Mucosa of descending colon (tissue), 3 donors: Measurements from ENCODE around the gene RBM19. TPM values are rescaled to one million over a fixed set of nuclear protein-coding genes. Genes with fewer than 3 reads are reported as not detected.

Experiments used
- ATAC-seq: fragments of 200-7000 bp; cut with Tn5 transposase; one replicate; pipeline ENCODE4 v1.9.1; 2020; ENCODE audit warnings: mild to moderate bottlenecking, moderate library complexity
- DNase-seq, 3 donors: peaks; one replicate each; pipeline ENCODE4 v3.0.0-alpha.2; 2020
- H3K36me3 ChIP-seq: fragments of 200-600 bp; one replicate; pipeline ENCODE4 v1.8.0; 2021; ENCODE audit warnings: low read depth, mild to moderate bottlenecking
- H3K4me1 ChIP-seq: fragments of 200-600 bp; one replicate; pipeline ENCODE4 v1.8.0; 2021; ENCODE audit warnings: low read depth, mild to moderate bottlenecking
- H3K4me3 ChIP-seq: fragments of 200-600 bp; one replicate; pipeline ENCODE4 v1.8.0; 2021; ENCODE audit warnings: mild to moderate bottlenecking
- H3K9me3 ChIP-seq: fragments of 200-600 bp; one replicate; pipeline ENCODE4 v1.8.0; 2021; ENCODE audit warnings: mild to moderate bottlenecking
- intact Hi-C, 2 donors: fragments of 100-400 bp; cut with DNase I in 1 of 2; cut with micrococcal nuclease in 1 of 2; formaldehyde crosslinking; loops; one replicate each; pipeline versions ENCODE4 v1.11.0 to v1.11.1; 2022; cut with DNase I, micrococcal nuclease
- total RNA-seq, 3 donors: library from RNA; stranded (reverse); fragmentation: NEBNext Ultra II Directional in 2 of 3; extraction: Animal tissue kit (Norgen Biotek cat#: 25700) in 2 of 3; gene quantifications; one replicate each; pipeline versions ENCODE4 v1.2.1 to v1.2.4, GENCODE V29; 2021 to 2023
- TF ChIP-seq, protein P1 (sequence below): fragments of 200-600 bp; IDR thresholded peaks from one replicate; pipeline ENCODE4 v1.8.0; 2022; ENCODE audit warnings: antibody characterized with exemption, mild to moderate bottlenecking
- donor health status: DM: no; HTN: no; CAD: no; lungs with moderate emphysema.
- donor health status: DM: no; HTN: no; CAD: no.
- donor health status: DM: no; HTN: yes; CAD: no.

RBM19 gene
- total RNA-seq, 3 donors from 2014 or later, result 22.5 to 38.4 (median 32.9) TPM

DNA sequence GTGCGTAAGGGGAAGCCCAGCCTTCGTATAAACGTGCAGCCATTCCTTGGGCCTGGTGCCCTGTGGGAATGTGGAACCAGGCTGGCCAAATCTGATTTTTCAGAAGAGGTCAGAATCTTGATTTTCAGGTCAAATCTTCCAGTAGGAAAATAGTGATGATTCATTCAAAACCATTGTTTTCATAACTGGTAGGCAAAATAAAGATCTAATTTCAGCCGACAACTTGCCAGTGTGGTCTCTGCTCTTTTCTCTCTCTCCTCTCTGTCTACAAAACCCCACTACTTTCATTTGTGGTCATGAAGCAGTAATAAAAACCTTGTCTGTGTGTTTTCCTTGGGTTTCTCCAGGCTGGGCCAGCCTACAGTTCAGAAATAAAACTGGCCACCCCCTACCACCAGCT, 135.1 kb downstream of the RBM19 start:
- intact Hi-C loops, result no loop called here
- DNase-seq (no peak), ATAC-seq (no peak)
- no peaks in the 10 kb centered on the region for H3K36me3 ChIP-seq
- H3K9me3 ChIP-seq, result no peaks in the 10 kb centered on the region
- TF ChIP-seq, protein P1, sequence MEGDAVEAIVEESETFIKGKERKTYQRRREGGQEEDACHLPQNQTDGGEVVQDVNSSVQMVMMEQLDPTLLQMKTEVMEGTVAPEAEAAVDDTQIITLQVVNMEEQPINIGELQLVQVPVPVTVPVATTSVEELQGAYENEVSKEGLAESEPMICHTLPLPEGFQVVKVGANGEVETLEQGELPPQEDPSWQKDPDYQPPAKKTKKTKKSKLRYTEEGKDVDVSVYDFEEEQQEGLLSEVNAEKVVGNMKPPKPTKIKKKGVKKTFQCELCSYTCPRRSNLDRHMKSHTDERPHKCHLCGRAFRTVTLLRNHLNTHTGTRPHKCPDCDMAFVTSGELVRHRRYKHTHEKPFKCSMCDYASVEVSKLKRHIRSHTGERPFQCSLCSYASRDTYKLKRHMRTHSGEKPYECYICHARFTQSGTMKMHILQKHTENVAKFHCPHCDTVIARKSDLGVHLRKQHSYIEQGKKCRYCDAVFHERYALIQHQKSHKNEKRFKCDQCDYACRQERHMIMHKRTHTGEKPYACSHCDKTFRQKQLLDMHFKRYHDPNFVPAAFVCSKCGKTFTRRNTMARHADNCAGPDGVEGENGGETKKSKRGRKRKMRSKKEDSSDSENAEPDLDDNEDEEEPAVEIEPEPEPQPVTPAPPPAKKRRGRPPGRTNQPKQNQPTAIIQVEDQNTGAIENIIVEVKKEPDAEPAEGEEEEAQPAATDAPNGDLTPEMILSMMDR, result no peak
- H3K4me3 ChIP-seq, result no peak overlapping the region
- H3K4me1 ChIP-seq, result no peaks in the 10 kb centered on the region

DNA sequence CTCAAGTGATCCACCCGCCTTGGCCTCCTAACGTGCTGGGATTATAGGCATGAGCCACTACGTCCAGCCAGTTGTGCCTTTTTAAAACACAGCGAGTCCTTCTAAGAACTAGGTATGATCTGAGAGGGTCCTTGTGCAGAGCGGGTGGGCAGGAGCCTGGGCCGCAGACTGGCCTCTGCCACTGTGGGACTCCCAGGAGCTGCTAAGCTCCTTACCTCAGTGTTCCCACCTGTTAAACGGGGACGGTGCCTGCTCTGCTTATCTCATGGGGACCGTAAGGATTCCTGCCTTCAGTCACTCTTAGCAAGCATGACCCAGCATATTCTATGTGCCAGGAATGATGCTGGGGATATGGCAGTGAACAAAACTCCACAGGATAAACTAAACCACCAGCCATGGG, 136.9 kb downstream of the RBM19 start:
- Histone ChIP-seq H3K36me3 (no peaks in the 10 kb centered on the region), H3K4me3 (no peak overlapping the region), H3K9me3 (no peaks in the 10 kb centered on the region), H3K4me1 (no peaks in the 10 kb centered on the region)
- intact Hi-C loops, result no loop called here
- no peak for DNase-seq
- TF ChIP-seq, protein P1, result no peak
- ATAC-seq, result no peak

DNA sequence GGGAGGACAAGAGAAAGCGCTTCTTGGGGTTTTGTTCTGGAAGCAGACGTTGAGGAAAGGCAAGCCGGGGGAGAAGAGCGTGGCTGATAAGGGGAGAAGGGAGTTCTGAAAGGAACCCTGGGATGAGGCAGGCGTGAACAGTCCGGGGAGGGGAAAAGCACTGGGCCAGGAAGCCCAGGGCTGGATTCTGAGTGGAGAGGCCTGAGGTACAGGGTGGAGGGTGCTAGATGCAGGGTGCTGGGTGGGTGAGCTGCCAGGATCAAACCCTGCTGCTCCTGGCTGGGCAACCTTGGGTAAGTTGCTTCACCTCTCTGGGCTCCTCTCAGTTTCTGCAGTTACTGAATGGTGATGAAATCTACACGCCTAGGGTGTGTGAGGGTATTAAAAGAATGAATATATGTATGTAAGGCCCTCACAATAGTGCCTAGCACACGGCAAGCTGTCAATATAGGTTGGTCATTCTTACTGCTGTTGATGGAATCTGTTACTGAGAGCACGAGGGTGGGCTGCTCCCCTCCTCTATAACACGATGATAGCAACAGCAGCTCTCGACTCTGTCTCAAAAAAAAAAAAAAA, 138.5 kb downstream of the RBM19 start:
- Histone ChIP-seq H3K9me3 (no peaks in the 10 kb centered on the region), H3K4me1 (no peaks in the 10 kb centered on the region), H3K36me3 (no peaks in the 10 kb centered on the region), H3K4me3 (no peak overlapping the region)
- ATAC-seq (no peak), DNase-seq (no peak)
- intact Hi-C loops, result no loop called here
- TF ChIP-seq, protein P1, result no peak

DNA sequence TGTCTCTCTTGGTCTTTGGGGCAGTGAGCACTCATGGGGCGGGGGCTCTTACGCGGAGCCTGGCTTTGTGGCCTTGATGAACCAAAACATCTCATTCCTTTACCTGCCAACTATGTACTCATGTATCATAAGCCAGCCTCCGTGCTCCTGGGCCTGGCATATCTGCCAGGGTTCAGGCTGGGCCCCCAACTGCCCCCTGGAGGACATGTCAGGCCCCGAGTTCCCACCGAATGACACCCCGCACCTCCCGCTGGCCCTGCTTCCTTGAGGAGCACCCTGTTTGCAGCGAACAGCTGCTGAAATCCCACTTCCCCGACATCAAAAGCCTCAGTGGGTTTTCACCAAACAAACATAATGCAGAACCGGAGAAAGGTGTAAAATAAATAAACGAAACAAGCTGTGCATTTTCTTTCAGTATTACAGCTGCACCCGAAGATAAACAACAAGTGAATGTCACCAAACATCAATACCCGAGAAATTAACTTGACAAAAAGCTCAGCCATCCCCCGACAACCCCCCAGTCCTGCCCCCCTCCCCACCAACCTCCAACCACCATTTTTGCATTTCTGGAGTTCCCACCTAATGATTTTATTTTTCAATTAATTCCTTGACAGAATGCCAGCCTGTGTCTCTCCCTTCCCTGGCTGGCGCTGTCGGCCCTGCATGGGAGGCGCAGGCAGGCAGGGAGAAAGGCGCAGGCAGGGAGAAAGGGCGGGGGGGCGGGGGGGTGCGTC, 139.2 kb downstream of the RBM19 start:
- TF ChIP-seq, protein P1, result no peak
- no peak for DNase-seq
- no peaks in the 10 kb centered on the region for H3K36me3 ChIP-seq
- no peak for ATAC-seq
- intact Hi-C loops, result no loop called here
- no peaks in the 10 kb centered on the region for H3K4me1 ChIP-seq
- no peak overlapping the region for H3K4me3 ChIP-seq
- H3K9me3 ChIP-seq, result no peaks in the 10 kb centered on the region

DNA sequence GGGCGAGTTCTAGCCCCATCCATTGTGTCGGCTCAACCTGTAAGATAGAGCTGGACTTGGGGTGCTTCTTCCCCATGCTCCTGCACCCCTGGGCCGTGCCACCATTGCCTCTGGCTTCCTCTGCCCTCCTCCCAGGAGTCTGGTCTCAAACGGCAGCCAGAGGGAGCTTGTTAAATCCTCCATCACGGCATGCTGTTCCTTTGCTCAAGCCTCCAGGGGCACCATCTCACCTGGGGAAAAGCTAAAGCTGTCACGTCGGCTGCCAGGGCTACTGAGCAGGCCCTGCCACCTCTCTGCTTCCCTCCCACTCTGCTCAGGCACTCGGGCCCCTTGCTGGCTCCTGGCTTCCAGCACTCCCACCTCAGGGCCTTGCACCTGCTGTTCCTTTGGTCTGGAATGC, 140.4 kb downstream of the RBM19 start:
- Histone ChIP-seq H3K4me3 (no peak overlapping the region), H3K36me3 (no peaks in the 10 kb centered on the region), H3K4me1 (no peaks in the 10 kb centered on the region), H3K9me3 (no peaks in the 10 kb centered on the region)
- TF ChIP-seq, protein P1, result no peak
- DNase-seq (no peak), ATAC-seq (no peak)
- intact Hi-C loops, result no loop called here
